Esophagus (tissue), 2 donors: ENCODE data around the gene TTC34. TPM values are rescaled to one million over a fixed set of nuclear protein-coding genes. Genes with fewer than 3 reads are reported as not detected.

ENCODE experiments used
- H3K27ac ChIP-seq, 2 donors: one replicate each; pipeline ENCODE4 v1.5.1; 2013; ENCODE audit warnings: low read depth in 2 of 2, mild to moderate bottlenecking in 2 of 2, inconsistent platforms in 1 of 2, low read length in 1 of 2, moderate library complexity in 1 of 2
- H3K27me3 ChIP-seq, 2 donors: one replicate each; pipeline ENCODE4 v1.6.1; 2013; ENCODE audit warnings: low read length in 2 of 2, control low read depth in 1 of 2, mild to moderate bottlenecking in 1 of 2; ENCODE audit not compliant: insufficient read depth in 2 of 2, control insufficient read depth in 1 of 2
- H3K36me3 ChIP-seq, 2 donors: one replicate each; pipeline ENCODE4 v1.6.1; 2013; ENCODE audit warnings: low read length in 1 of 2; ENCODE audit not compliant: control insufficient read depth in 2 of 2, insufficient read depth in 2 of 2
- H3K4me1 ChIP-seq, 2 donors: one replicate each; pipeline ENCODE4 v1.6.1; 2013; ENCODE audit warnings: low read length in 1 of 2; ENCODE audit not compliant: control insufficient read depth in 2 of 2, insufficient read depth in 2 of 2
- H3K4me3 ChIP-seq, 2 donors: one replicate each; pipeline ENCODE4 v1.5.1; 2013; ENCODE audit warnings: low read length in 2 of 2, mild to moderate bottlenecking in 2 of 2, low read depth in 1 of 2, moderate library complexity in 1 of 2
- H3K9me3 ChIP-seq, 2 donors: one replicate each; pipeline ENCODE4 v1.6.1; 2013; ENCODE audit warnings: mild to moderate bottlenecking in 2 of 2, low read depth in 1 of 2, low read length in 1 of 2, moderate library complexity in 1 of 2; ENCODE audit not compliant: control insufficient read depth in 2 of 2, insufficient read depth in 1 of 2
- WGBS, 2 donors: extraction: QIAGEN DNeasy Blood & Tissue Kit; methylation state at CpG; one replicate each; pipeline ENCODE4 v1.1.7; 2013; 5-methylcytosine and 5-hydroxymethylcytosine counted together
- polyA plus RNA-seq, 2 donors: library from polyadenylated mRNA; stranded (reverse); fragments of 200-250 nt; gene quantifications; one replicate each; pipeline ENCODE4 v1.2.3, GENCODE V29; 2013
- donor health status: healthy with polysubstance abuse.
- donor health status: Bipolar disorder and iron deficiency.

The TTC34 gene
- polyA plus RNA-seq, 2 donors, result 0.02 to 0.20 TPM

GRCh38 chr1:2603521-2604155 is 197.9 kb downstream of the TTC34 start:
- H3K36me3 ChIP-seq, result no peaks in the 10 kb centered on the region
- H3K4me3 ChIP-seq, result no peak overlapping the region
- H3K27ac ChIP-seq, result no peak overlapping the region
- peaks cover 0 to 2% of the 10 kb centered on the region in 2 donors for H3K9me3 ChIP-seq
- 71 to 75% methylated on average over 25 of the region's 25 CpGs for WGBS, 2 donors
- no peaks in the 10 kb centered on the region for H3K27me3 ChIP-seq
- no peaks in the 10 kb centered on the region for H3K4me1 ChIP-seq

- H3K27ac ChIP-seq, result no peak overlapping the region
- peaks cover 0 to 2% of the 10 kb centered on the region in 2 donors for H3K9me3 ChIP-seq
- H3K4me1 ChIP-seq, result no peaks in the 10 kb centered on the region
- H3K36me3 ChIP-seq, result no peaks in the 10 kb centered on the region
- 76 to 79% methylated on average over 18 of the region's 18 CpGs for WGBS, 2 donors
- no peak overlapping the region for H3K4me3 ChIP-seq
- no peaks in the 10 kb centered on the region for H3K27me3 ChIP-seq
Observed at GRCh38 chr1:2602866-2603520, 198.5 kb downstream of the TTC34 start.

GRCh38 chr1:2602311-2602835 is 199.1 kb downstream of the TTC34 start:
- no peaks in the 10 kb centered on the region for H3K4me1 ChIP-seq
- no peak overlapping the region for H3K4me3 ChIP-seq
- peaks cover 0 to 2% of the 10 kb centered on the region in 2 donors for H3K9me3 ChIP-seq
- no peaks in the 10 kb centered on the region for H3K36me3 ChIP-seq
- 76 to 85% methylated on average over 15 of the region's 15 CpGs for WGBS, 2 donors
- no peaks in the 10 kb centered on the region for H3K27me3 ChIP-seq
- H3K27ac ChIP-seq, result no peak overlapping the region

- H3K4me3 ChIP-seq, result no peak overlapping the region
- H3K4me1 ChIP-seq, result no peaks in the 10 kb centered on the region
- H3K27ac ChIP-seq, result no peak overlapping the region
- 86 to 89% methylated on average over 18 of the region's 18 CpGs for WGBS, 2 donors
- no peaks in the 10 kb centered on the region for H3K27me3 ChIP-seq
- H3K36me3 ChIP-seq, result no peaks in the 10 kb centered on the region
- peaks cover 0 to 2% of the 10 kb centered on the region in 2 donors for H3K9me3 ChIP-seq
Observed at GRCh38 chr1:2601721-2602303, 199.7 kb downstream of the TTC34 start.

- Histone ChIP-seq H3K9me3 (peaks cover 0 to 2% of the 10 kb centered on the region in 2 donors), H3K4me3 (no peak overlapping the region), H3K4me1 (peaks cover 0 to 11% of the 10 kb centered on the region in 2 donors), H3K27ac (no peak overlapping the region), H3K27me3 (no peaks in the 10 kb centered on the region), H3K36me3 (no peaks in the 10 kb centered on the region)
- 75 to 81% methylated on average over 3 of the region's 3 CpGs for WGBS, 2 donors
Observed at GRCh38 chr1:2598329-2598931, 203.1 kb downstream of the TTC34 start.

GRCh38 chr1:2597441-2598328 is 203.8 kb downstream of the TTC34 start:
- H3K4me1 ChIP-seq, result peaks cover 5 to 18% of the 10 kb centered on the region in 2 donors
- WGBS, 2 donors, result 74 to 76% methylated on average over 34 of the region's 34 CpGs
- H3K4me3 ChIP-seq, result no peak overlapping the region
- no peak overlapping the region for H3K27ac ChIP-seq
- no peaks in the 10 kb centered on the region for H3K36me3 ChIP-seq
- H3K9me3 ChIP-seq, result peaks cover 0 to 2% of the 10 kb centered on the region in 2 donors
- no peaks in the 10 kb centered on the region for H3K27me3 ChIP-seq

GRCh38 chr1:2596530-2597333 is 204.8 kb downstream of the TTC34 start:
- no peak overlapping the region for H3K27ac ChIP-seq
- peaks cover 5 to 20% of the 10 kb centered on the region in 2 donors for H3K4me1 ChIP-seq
- H3K27me3 ChIP-seq, result no peaks in the 10 kb centered on the region
- no peaks in the 10 kb centered on the region for H3K36me3 ChIP-seq
- no peak overlapping the region for H3K4me3 ChIP-seq
- WGBS, 2 donors, result 80 to 85% methylated on average over 28 of the region's 28 CpGs
- H3K9me3 ChIP-seq, result peaks cover 0 to 1% of the 10 kb centered on the region in 2 donors

GRCh38 chr1:2595812-2596529 is 205.5 kb downstream of the TTC34 start:
- Histone ChIP-seq H3K4me1 (peaks cover 5 to 20% of the 10 kb centered on the region in 2 donors), H3K4me3 (no peak overlapping the region), H3K27ac (no peak overlapping the region), H3K36me3 (no peaks in the 10 kb centered on the region), H3K9me3 (no peaks in the 10 kb centered on the region), H3K27me3 (no peaks in the 10 kb centered on the region)
- 84 to 85% methylated on average over 31 of the region's 31 CpGs for WGBS, 2 donors
